Stomach (tissue), 4 donors: ENCODE results near the gene TMEM45A.

Experiments used
- CTCF ChIP-seq, 7 experiments: fragments of 450-650 bp in 4 of 7; fragments of 200-600 bp in 3 of 7; sonication (generic) in 3 of 7; IDR thresholded peaks; one replicate each; pipeline ENCODE4 v1.5.1; 2016 to 2019; ENCODE audit warnings: antibody characterized with exemption in 7 of 7, control low read depth in 2 of 7, mild to moderate bottlenecking in 1 of 7
- POLR2A ChIP-seq, 4 donors: fragments of 450-650 bp; IDR thresholded peaks; one replicate each; pipeline ENCODE4 v1.6.1; 2016; ENCODE audit warnings: antibody characterized with exemption in 4 of 4, control low read depth in 2 of 4, mild to moderate bottlenecking in 1 of 4, moderate library complexity in 1 of 4

- no peak for TF ChIP-seq POLR2A (IDR thresholded peaks at IDR 0.05)
- no peak for TF ChIP-seq CTCF (IDR thresholded peaks at IDR 0.05)
These were observed 89.2 kb downstream of the TMEM45A start for GRCh38 chr3:100581650-100582049.
